GM18526 (cell line): ENCODE results near the gene MAP4K4.

Experiments used
- POLR2A ChIP-seq: IDR thresholded peaks from 3 replicates; pipeline ENCODE4 v1.6.1; 2011; ENCODE audit not compliant: insufficient read length; ENCODE audit errors: extremely low read depth

The MAP4K4 gene

GRCh38 chr2:101728865-101729264 is 31.4 kb downstream of the MAP4K4 start:
- TF ChIP-seq POLR2A: no peak

GRCh38 chr2:101729521-101730190 is 32.1 kb downstream of the MAP4K4 start:
- TF ChIP-seq POLR2A: no peak

GRCh38 chr2:101731221-101732054 is 33.9 kb downstream of the MAP4K4 start:
- no peak for TF ChIP-seq POLR2A

- no peak for TF ChIP-seq POLR2A
Observed at GRCh38 chr2:101732199-101732598, 34.7 kb downstream of the MAP4K4 start.

- TF ChIP-seq POLR2A: no peak
Observed at GRCh38 chr2:101732773-101733256, 35.3 kb downstream of the MAP4K4 start.

GRCh38 chr2:101733257-101733993 is 35.9 kb downstream of the MAP4K4 start:
- no peak for TF ChIP-seq POLR2A

GRCh38 chr2:101734505-101735165 is 37.1 kb downstream of the MAP4K4 start:
- no peak for TF ChIP-seq POLR2A

- TF ChIP-seq POLR2A: no peak
Observed at GRCh38 chr2:101735166-101735533, 37.6 kb downstream of the MAP4K4 start.

- TF ChIP-seq POLR2A: no peak
Observed at GRCh38 chr2:101736233-101736632, 38.7 kb downstream of the MAP4K4 start.

GRCh38 chr2:101736861-101737291 is 39.4 kb downstream of the MAP4K4 start:
- no peak for TF ChIP-seq POLR2A

- TF ChIP-seq POLR2A: no peak
Observed at GRCh38 chr2:101737478-101738255, 40.2 kb downstream of the MAP4K4 start.

- no peak for TF ChIP-seq POLR2A
Observed at GRCh38 chr2:101738649-101739048, 41.1 kb downstream of the MAP4K4 start.

- no peak for TF ChIP-seq POLR2A
Observed at GRCh38 chr2:101740555-101740964, 43.1 kb downstream of the MAP4K4 start.

- no peak for TF ChIP-seq POLR2A
Observed at GRCh38 chr2:101741775-101742520, 44.4 kb downstream of the MAP4K4 start.
